CD4-positive, alpha-beta T cell (primary cell): ENCODE data around the gene PAWR. TPM values are rescaled to one million over a fixed set of nuclear protein-coding genes. Genes with fewer than 3 reads are reported as not detected.

Experiments used
- ATAC-seq: fragments of 200-7000 bp; cut with Tn5 transposase; one replicate; pipeline ENCODE4 v1.10.0; 2022; ENCODE audit warnings: mild to moderate bottlenecking; ENCODE audit not compliant: poor library complexity
- CTCF ChIA-PET: fragments of 350-600 bp; sonication (Branson Sonifier 250); formaldehyde crosslinking; loops from one replicate; lab custom pipeline; 2021; ENCODE audit warnings: antibody characterized with exemption, inconsistent platforms; lab: Charles Lee
- POLR2A ChIA-PET: fragments of 350-600 bp; sonication (Branson Sonifier 250); formaldehyde crosslinking; loops from one replicate; lab custom pipeline; 2021; ENCODE audit warnings: antibody characterized with exemption, inconsistent platforms; lab: Charles Lee
- DNase-seq, 14 experiments: peaks; one replicate each; pipeline ENCODE4 v3.0.0-alpha.2; 2013 to 2020; ENCODE audit warnings: mixed read lengths in 2 of 14
- H3K27ac ChIP-seq, 2 donors: one replicate each; pipeline versions ENCODE4 v1.5.1 to v1.7.0; 2013; ENCODE audit warnings: low read length in 2 of 2, low read depth in 1 of 2, mild to moderate bottlenecking in 1 of 2
- H3K27me3 ChIP-seq, 2 experiments: 1 replicate in 1 of 2; 2 replicates in 1 of 2; pipeline versions ENCODE4 v1.6.1 to v1.7.0; 2013; ENCODE audit warnings: low read length in 2 of 2, control low read depth in 1 of 2, mild to moderate bottlenecking in 1 of 2, moderate library complexity in 1 of 2; ENCODE audit not compliant: insufficient read depth in 2 of 2, control insufficient read depth in 1 of 2
- H3K36me3 ChIP-seq: one replicate; pipeline ENCODE4 v1.6.1; 2013; ENCODE audit warnings: low read length, control low read depth; ENCODE audit not compliant: insufficient read depth
- H3K4me1 ChIP-seq: one replicate; pipeline ENCODE4 v1.6.1; 2013; ENCODE audit warnings: low read length, control low read depth; ENCODE audit not compliant: insufficient read depth
- H3K4me3 ChIP-seq: one replicate; pipeline ENCODE4 v1.5.1; 2013; ENCODE audit warnings: mild to moderate bottlenecking, low read length, moderate library complexity
- H3K9me3 ChIP-seq, 2 experiments: 1 replicate in 1 of 2; 2 replicates in 1 of 2; pipeline versions ENCODE4 v1.6.1 to v1.7.0; 2013; ENCODE audit warnings: low read length in 2 of 2, mild to moderate bottlenecking in 2 of 2, control low read depth in 1 of 2, moderate library complexity in 1 of 2; ENCODE audit not compliant: control insufficient read depth in 1 of 2, insufficient read depth in 1 of 2
- H3K27ac Mint-ChIP-seq: one replicate; pipeline ENCODE4 v1.8.0; 2020; ENCODE audit warnings: mixed read lengths
- H3K27me3 Mint-ChIP-seq: one replicate; pipeline ENCODE4 v1.8.0; 2021; ENCODE audit warnings: mixed read lengths
- H3K36me3 Mint-ChIP-seq: one replicate; pipeline ENCODE4 v1.8.0; 2021; ENCODE audit warnings: low read depth, mixed read lengths
- H3K4me1 Mint-ChIP-seq: one replicate; pipeline ENCODE4 v1.8.0; 2021; ENCODE audit warnings: low read depth, mixed read lengths
- H3K4me3 Mint-ChIP-seq: one replicate; pipeline ENCODE4 v1.8.0; 2020; ENCODE audit warnings: mild to moderate bottlenecking, mixed read lengths
- H3K9me3 Mint-ChIP-seq: one replicate; pipeline ENCODE4 v1.8.0; 2020; ENCODE audit warnings: mixed read lengths
- CTCF ChIP-seq: fragments of 200-600 bp; IDR thresholded peaks from one replicate; pipeline ENCODE4 v1.8.0; 2022; ENCODE audit warnings: antibody characterized with exemption, mild to moderate bottlenecking
- intact Hi-C, 2 experiments: fragments of 100-400 bp; cut with DNase I in 1 of 2; cut with micrococcal nuclease in 1 of 2; formaldehyde crosslinking; loops; one replicate each; pipeline versions ENCODE4 v1.15.1 to v1.9.0; 2023 to 2025; cut with DNase I, micrococcal nuclease
- total RNA-seq, 174 experiments: library from RNA in 2 of 174; stranded (reverse) in 2 of 174; gene quantifications; one replicate each; pipeline ENCODE4 v1.2.3 and lab custom pipeline; 2021 to 2026

The PAWR gene
- total RNA-seq, 2 experiments from 2014 or later, result 1.6 to 3.2 TPM

- H3K4me1 ChIP-seq, result no peaks in the 10 kb centered on the region
- Mint-ChIP-seq H3K27me3 (no peaks in the 10 kb centered on the region), H3K36me3 (no peaks in the 10 kb centered on the region), H3K4me1 (no peaks in the 10 kb centered on the region), H3K9me3 (no peaks in the 10 kb centered on the region), H3K4me3 (no peak overlapping the region), H3K27ac (no peak overlapping the region)
- H3K4me3 ChIP-seq, result no peak overlapping the region
- H3K27me3 ChIP-seq, result no peaks in the 10 kb centered on the region
- H3K27ac ChIP-seq, result no peak overlapping the region
- no peaks in the 10 kb centered on the region for H3K9me3 ChIP-seq
- POLR2A ChIA-PET, result no interaction called here
- H3K36me3 ChIP-seq, result no peaks in the 10 kb centered on the region
- TF ChIP-seq CTCF, result no peak
- CTCF ChIA-PET, result no interaction called here
- DNase-seq (no peak), ATAC-seq (no peak)
- intact Hi-C loops, result no loop called here
These were observed 98.8 kb downstream of the PAWR start for GRCh38 chr12:79591988-79592387.

GRCh38 chr12:79590751-79591150, 100.0 kb downstream of the PAWR start:
- Histone ChIP-seq H3K36me3 (no peaks in the 10 kb centered on the region), H3K27me3 (no peaks in the 10 kb centered on the region), H3K27ac (no peak overlapping the region), H3K4me1 (no peaks in the 10 kb centered on the region), H3K4me3 (no peak overlapping the region), H3K9me3 (no peaks in the 10 kb centered on the region)
- Mint-ChIP-seq H3K27me3 (no peaks in the 10 kb centered on the region), H3K9me3 (no peaks in the 10 kb centered on the region), H3K4me1 (no peaks in the 10 kb centered on the region), H3K27ac (no peak overlapping the region), H3K4me3 (no peak overlapping the region), H3K36me3 (no peaks in the 10 kb centered on the region)
- intact Hi-C loops, result no loop called here
- ATAC-seq, result no peak
- no peak for DNase-seq
- ChIA-PET CTCF (no interaction called here), POLR2A (no interaction called here)
- TF ChIP-seq CTCF, result no peak

- Mint-ChIP-seq H3K27me3 (no peaks in the 10 kb centered on the region), H3K4me3 (no peak overlapping the region), H3K4me1 (no peaks in the 10 kb centered on the region), H3K9me3 (no peaks in the 10 kb centered on the region), H3K36me3 (no peaks in the 10 kb centered on the region), H3K27ac (no peak overlapping the region)
- DNase-seq (no peak), ATAC-seq (no peak)
- TF ChIP-seq CTCF, result no peak
- Histone ChIP-seq H3K36me3 (no peaks in the 10 kb centered on the region), H3K27me3 (no peaks in the 10 kb centered on the region), H3K4me1 (no peaks in the 10 kb centered on the region), H3K4me3 (no peak overlapping the region), H3K9me3 (no peaks in the 10 kb centered on the region), H3K27ac (no peak overlapping the region)
- ChIA-PET POLR2A (no interaction called here), CTCF (no interaction called here)
- intact Hi-C loops, result no loop called here
These were observed 103.4 kb downstream of the PAWR start for GRCh38 chr12:79587368-79587767.
